K562 (cell line): Measurements from ENCODE around the gene NUTF2. TPM values are rescaled to one million over a fixed set of nuclear protein-coding genes. Genes with fewer than 3 reads are reported as not detected.

Experiments
- ATAC-seq: fragments of 200-7000 bp; cut with Tn5 transposase; 3 replicates; pipeline ENCODE4 v1.9.1; 2020; ENCODE audit warnings: moderate library complexity
- BruUV-seq: library from RNA; stranded (reverse); fragments of 400-500 nt; replicated peaks from 2 replicates; lab custom pipeline; 2021; lab: Mats Ljungman, UMichigan
- CTCF ChIA-PET: fragments of 300-600 bp; formaldehyde crosslinking; extraction: SDS; loops from one replicate; lab custom pipeline; 2021; ENCODE audit warnings: low intra/inter-chr PET ratio; lab: Yijun Ruan, JAX
- POLR2A ChIA-PET: fragments of 300-600, 350-650 bp; sonication (Branson Sonifier 250); formaldehyde crosslinking; extraction: SDS; loops from one replicate; lab custom pipeline; 2021; ENCODE audit warnings: antibody characterized with exemption, inconsistent platforms; lab: Yijun Ruan, JAX
- DNase-seq, 4 experiments: peaks; one replicate each; pipeline versions ENCODE4 v3.0.0 to v3.0.0-alpha.2; 2011 to 2018; ENCODE audit warnings: low spot score in 3 of 4, mixed read lengths in 3 of 4; ENCODE audit errors: extremely low read depth in 1 of 4
- FAIRE-seq: peaks from 2 replicates; lab custom pipeline; 2011; peaks lifted over from hg19 to GRCh38; lab: Jason Lieb, UNC
- H2AFZ ChIP-seq: 2 replicates; pipeline ENCODE4 v1.6.0; 2011; ENCODE audit warnings: low read depth, low read length, control low read depth, inconsistent platforms
- H3K27ac ChIP-seq: fragments of 200-600 bp; 3 replicates; pipeline ENCODE4 v1.8.0; 2011; ENCODE audit warnings: low read depth, mild to moderate bottlenecking, control low read depth, inconsistent platforms, low read length, moderate library complexity, mixed read lengths; ENCODE audit errors: extremely low read depth
- H3K27me3 ChIP-seq, 2 experiments: fragments of 300-600 bp in 1 of 2; 2 replicates in 1 of 2; 3 replicates in 1 of 2; pipeline versions ENCODE4 v1.6.0 to v1.8.0; 2011; ENCODE audit warnings: inconsistent platforms in 2 of 2, low read length in 2 of 2, mild to moderate bottlenecking in 1 of 2, mixed read lengths in 1 of 2, moderate library complexity in 1 of 2; ENCODE audit not compliant: control insufficient read depth in 2 of 2, insufficient read depth in 2 of 2
- H3K36me3 ChIP-seq: fragments of 300-600 bp; 3 replicates; pipeline ENCODE4 v1.8.0; 2011; ENCODE audit warnings: mild to moderate bottlenecking, low read length, inconsistent platforms; ENCODE audit not compliant: control insufficient read depth, insufficient read depth
- H3K4me1 ChIP-seq, 2 experiments: fragments of 200-600 bp in 1 of 2; replicated peaks in 1 of 2; 2 replicates in 1 of 2; 3 replicates in 1 of 2; pipeline versions ENCODE4 v1.5.1 to v1.8.0; 2011; ENCODE audit warnings: inconsistent platforms in 2 of 2, low read length in 2 of 2, mild to moderate bottlenecking in 1 of 2, mixed read lengths in 1 of 2, moderate library complexity in 1 of 2; ENCODE audit not compliant: control insufficient read depth in 2 of 2, insufficient read depth in 2 of 2
- H3K4me2 ChIP-seq: 2 replicates; pipeline ENCODE4 v1.6.1; 2011; ENCODE audit warnings: low read length, control low read depth, inconsistent platforms, mixed read lengths; ENCODE audit not compliant: insufficient read depth
- H3K4me3 ChIP-seq: fragments of 200-600 bp; sonication (generic), shearing (Covaris generic); 2 replicates; pipeline ENCODE4 v1.5.1; 2016; ENCODE audit warnings: control low read depth, inconsistent platforms
- H3K79me2 ChIP-seq: fragments of 200-600 bp; 3 replicates; pipeline ENCODE4 v1.8.0; 2011; ENCODE audit warnings: low read length, inconsistent platforms; ENCODE audit not compliant: control insufficient read depth, insufficient read depth
- H3K9ac ChIP-seq, 2 experiments: 2 replicates each; pipeline versions ENCODE4 v1.6.0 to v1.6.1; 2011; ENCODE audit warnings: low read depth in 2 of 2, low read length in 2 of 2, control low read depth in 1 of 2, inconsistent platforms in 1 of 2, mild to moderate bottlenecking in 1 of 2, mixed read lengths in 1 of 2; ENCODE audit not compliant: insufficient read depth in 1 of 2
- H3K9me1 ChIP-seq: one replicate; pipeline ENCODE4 v1.6.0; 2011; ENCODE audit warnings: inconsistent platforms, mild to moderate bottlenecking, low read length, moderate library complexity; ENCODE audit not compliant: control insufficient read depth, insufficient read depth
- H3K9me3 ChIP-seq: replicated peaks from 2 replicates; pipeline ENCODE4 v1.5.1; 2011; ENCODE audit warnings: low read depth, low read length, inconsistent platforms; ENCODE audit not compliant: control insufficient read depth, insufficient read depth
- H4K20me1 ChIP-seq: replicated peaks from 2 replicates; pipeline ENCODE4 v1.6.1; 2011; ENCODE audit warnings: low read length, inconsistent platforms, mixed read lengths; ENCODE audit not compliant: control insufficient read depth, insufficient read depth
- ATF7 ChIP-seq: fragments of 450-650 bp; IDR thresholded peaks from 2 replicates; pipeline ENCODE4 v1.7.1; 2014; ENCODE audit warnings: mild to moderate bottlenecking, moderate library complexity
- CAMTA2 ChIP-seq: fragments of 250-450 bp; sonication (Bioruptor Pico); conservative IDR thresholded peaks from 2 replicates; pipeline ENCODE4 v1.5.1; 2022
- COPS2 ChIP-seq: fragments of 450-650 bp; conservative IDR thresholded peaks from 2 replicates; pipeline ENCODE4 v1.6.1; 2016; ENCODE audit warnings: mild to moderate bottlenecking, moderate library complexity
- FOXM1 ChIP-seq, 2 experiments: fragments of 450-650 bp in 1 of 2; sonication (generic) in 1 of 2; formaldehyde crosslinking in 1 of 2; IDR thresholded peaks; 2 replicates each; pipeline versions ENCODE4 v1.6.1 to v1.9.0; 2017 to 2022; ENCODE audit warnings: low read depth in 2 of 2, mild to moderate bottlenecking in 2 of 2, missing genetic modification reagents in 1 of 2, moderate library complexity in 1 of 2
- HDAC1 ChIP-seq, 2 experiments: fragments of 450-650 bp; IDR thresholded peaks; 2 replicates each; pipeline ENCODE4 v1.6.1; 2016 to 2017; ENCODE audit warnings: inconsistent platforms in 1 of 2, mild to moderate bottlenecking in 1 of 2, moderate library complexity in 1 of 2
- KLF10 ChIP-seq: fragments of 250-450 bp; sonication (Bioruptor Pico); IDR thresholded peaks from 2 replicates; pipeline ENCODE4 v1.6.1; 2021; ENCODE audit warnings: matching md5 sums
- MCM7 ChIP-seq, 2 experiments: fragments of 450-650 bp; IDR thresholded peaks; 2 replicates each; pipeline ENCODE4 v1.6.1; 2016 to 2018
- NCOA6 ChIP-seq: fragments of 450-650 bp; IDR thresholded peaks from 2 replicates; pipeline ENCODE4 v1.6.1; 2017; ENCODE audit warnings: mild to moderate bottlenecking
- PHTF2 ChIP-seq: fragments of 250-450 bp; sonication (Bioruptor Pico); IDR thresholded peaks from 2 replicates; pipeline ENCODE4 v1.5.0; 2021; ENCODE audit warnings: mild to moderate bottlenecking
- SAFB2 ChIP-seq: fragments of 200-400 bp; formaldehyde crosslinking; IDR thresholded peaks from 2 replicates; pipeline ENCODE4 v1.6.1; 2018; ENCODE audit warnings: borderline replicate concordance, low read length, low read depth, moderate library complexity; ENCODE audit not compliant: severe bottlenecking
- ZNF282 ChIP-seq: sonication (generic); formaldehyde crosslinking; IDR thresholded peaks from 2 replicates; pipeline ENCODE4 v1.8.1; 2023; ENCODE audit warnings: missing genetic modification reagents
- ZNF431 ChIP-seq: sonication (generic); formaldehyde crosslinking; IDR thresholded peaks from 2 replicates; pipeline ENCODE4 v1.8.0; 2022; ENCODE audit warnings: mild to moderate bottlenecking, missing genetic modification reagents
- WGBS: fragments of 100-300 bp; shearing (Covaris generic); methylation state at CpG from one replicate; pipeline ENCODE4 v1.1.6; 2016; ENCODE audit warnings: low coverage, mixed read lengths; ENCODE audit not compliant: insufficient coverage; ENCODE audit errors: missing lambda C conversion rate; 5-methylcytosine and 5-hydroxymethylcytosine counted together
- in situ Hi-C: fragments of 300-500 bp; cut with MboI; formaldehyde crosslinking; loops from 4 replicates; pipeline ENCODE4 v1.15.0; 2018; ENCODE audit warnings: inconsistent platforms, mixed read lengths
- intact Hi-C: fragments of 100-400 bp; cut with micrococcal nuclease; formaldehyde crosslinking; loops from 2 replicates; pipeline ENCODE4 v1.14.2; 2022
- polyA plus RNA-seq, 8 experiments: library from polyadenylated mRNA; depleted of rRNA in 4 of 8; stranded (reverse) in 5 of 8; unstranded in 3 of 8; fragments of >200 nt; fragmentation: Nextera tagmentation in 2 of 8; fragmentation: Illumina TruSeq in 1 of 8; extraction: Ambion mirVana in 2 of 8; extraction: Trizol in 1 of 8; gene quantifications; 2 replicates each; pipeline versions ENCODE4 v1.2.1 to v1.2.3, GENCODE V29; 2011 to 2014; ENCODE audit warnings: inconsistent platforms in 1 of 8, missing spikeins in 1 of 8
- total RNA-seq, 7 experiments: library from RNA; depleted of rRNA in 6 of 7; stranded (reverse); fragments of >200 nt in 6 of 7; fragmentation: Illumina TruSeq in 2 of 7; extraction: Trizol in 2 of 7; gene quantifications; 2 replicates each; pipeline versions ENCODE4 v1.2.1 to v1.2.3, GENCODE V29; 2011 to 2021; ENCODE audit warnings: low replicate concordance in 1 of 7
- TF ChIP-seq, protein P1 (sequence below), 2 experiments: fragments of 450-650 bp in 1 of 2; sonication (generic) in 1 of 2; formaldehyde crosslinking in 1 of 2; IDR thresholded peaks in 1 of 2; conservative IDR thresholded peaks in 1 of 2; 2 replicates each; pipeline versions ENCODE4 v1.6.1 to v1.8.1; 2016 to 2023; ENCODE audit warnings: mild to moderate bottlenecking in 2 of 2, moderate library complexity in 2 of 2, inconsistent platforms in 1 of 2, missing genetic modification reagents in 1 of 2
- TF ChIP-seq, protein P2 (sequence below): sonication (generic); formaldehyde crosslinking; IDR thresholded peaks from 2 replicates; pipeline ENCODE4 v1.9.0; 2022; ENCODE audit warnings: mild to moderate bottlenecking, missing genetic modification reagents
- TF ChIP-seq, protein P3 (sequence below): fragments of 450-650 bp; IDR thresholded peaks from 2 replicates; pipeline ENCODE4 v1.6.1; 2016; ENCODE audit warnings: borderline replicate concordance
- TF ChIP-seq, protein P4 (sequence below): fragments of 450-650 bp; IDR thresholded peaks from 2 replicates; pipeline ENCODE4 v1.7.0; 2016; ENCODE audit warnings: borderline replicate concordance

The NUTF2 gene
- total and polyA plus RNA-seq, 9 of the 15 experiments (the other 6 are each of a cell fraction or from before 2014, with no cell fraction given) = 106 to 248 (median 147) TPM

DNA sequence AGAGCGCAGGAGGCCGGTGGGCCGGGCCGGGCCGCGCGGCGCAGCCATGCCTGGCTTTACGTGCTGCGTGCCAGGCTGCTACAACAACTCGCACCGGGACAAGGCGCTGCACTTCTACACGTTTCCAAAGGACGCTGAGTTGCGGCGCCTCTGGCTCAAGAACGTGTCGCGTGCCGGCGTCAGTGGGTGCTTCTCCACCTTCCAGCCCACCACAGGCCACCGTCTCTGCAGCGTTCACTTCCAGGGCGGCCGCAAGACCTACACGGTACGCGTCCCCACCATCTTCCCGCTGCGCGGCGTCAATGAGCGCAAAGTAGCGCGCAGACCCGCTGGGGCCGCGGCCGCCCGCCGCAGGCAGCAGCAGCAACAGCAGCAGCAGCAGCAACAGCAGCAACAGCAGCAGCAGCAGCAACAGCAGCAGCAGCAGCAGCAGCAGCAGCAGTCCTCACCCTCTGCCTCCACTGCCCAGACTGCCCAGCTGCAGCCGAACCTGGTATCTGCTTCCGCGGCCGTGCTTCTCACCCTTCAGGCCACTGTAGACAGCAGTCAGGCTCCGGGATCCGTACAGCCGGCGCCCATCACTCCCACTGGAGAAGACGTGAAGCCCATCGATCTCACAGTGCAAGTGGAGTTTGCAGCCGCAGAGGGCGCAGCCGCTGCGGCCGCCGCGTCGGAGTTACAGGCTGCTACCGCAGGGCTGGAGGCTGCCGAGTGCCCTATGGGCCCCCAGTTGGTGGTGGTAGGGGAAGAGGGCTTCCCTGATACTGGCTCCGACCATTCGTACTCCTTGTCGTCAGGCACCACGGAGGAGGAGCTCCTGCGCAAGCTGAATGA is 4.0 kb upstream of the NUTF2 start:
- Histone ChIP-seq H3K27me3 (no peaks in the 10 kb centered on the region), H3K4me3 (peak overlapping the region; percentile 83), H3K9me3 (no peaks in the 10 kb centered on the region), H3K79me2 (peaks cover 51% of the 10 kb centered on the region), H4K20me1 (no peaks in the 10 kb centered on the region; the same call in 1 of the 2 replicates), H3K4me2 (peak overlapping the region; percentile 97), H3K4me1 (peaks cover 34 to 51% of the 10 kb centered on the region in 2 experiments), H3K9me1 (no peaks in the 10 kb centered on the region), H2AFZ (peak overlapping the region; percentile 100), H3K27ac (peak overlapping the region; percentile 99), H3K9ac (peak overlapping the region; percentile 94 to 98; a peak in 3 of 4 replicates), H3K36me3 (peaks cover 14% of the 10 kb centered on the region)
- in situ Hi-C loops = no loop called here
- WGBS = 47% methylated on average over 62 of the region's 67 CpGs
- FAIRE-seq (no peak), DNase-seq (peak in 1 of 4 experiments; percentile 32), ATAC-seq (no peak)
- CTCF ChIA-PET = no interaction called here
- POLR2A ChIA-PET = interaction anchor here (0.5 to 2.0 kb wide), 3 partner anchors 8 to 940 kb away, joined by 3 to 8 read pairs (median 4); partner anchors contain the start of gene GFOD2
- intact Hi-C loops = no loop called here
- BruUV-seq = no TSS peak
- TF ChIP-seq, protein P1, sequence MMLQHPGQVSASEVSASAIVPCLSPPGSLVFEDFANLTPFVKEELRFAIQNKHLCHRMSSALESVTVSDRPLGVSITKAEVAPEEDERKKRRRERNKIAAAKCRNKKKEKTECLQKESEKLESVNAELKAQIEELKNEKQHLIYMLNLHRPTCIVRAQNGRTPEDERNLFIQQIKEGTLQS (IDR thresholded peaks at IDR 0.05) = peak; percentile 82
- TF ChIP-seq, protein P1 (CRISPR knock-in tag; conservative IDR thresholded peaks at IDR 0.05) = no peak
- TF ChIP-seq COPS2 (no peak), NCOA6 (peak; percentile 70), SAFB2 (no peak), CAMTA2 (CRISPR knock-in tag) (no peak), HDAC1 (IDR thresholded peaks at IDR 0.05) (no peak), FOXM1 (IDR thresholded peaks at IDR 0.05; ENCODE audit: low read depth) (no peak), FOXM1 (CRISPR knock-in tag; IDR thresholded peaks at IDR 0.05; ENCODE audit: low read depth) (peak; percentile 26; the same call in 1 of the 2 replicates), ZNF431 (CRISPR knock-in tag) (peak; percentile 66; the same call in 1 of the 2 replicates), ZNF282 (CRISPR knock-in tag) (0 out of 2 replicates have a peak, but pooled peaks have one; percentile 24), PHTF2 (CRISPR knock-in tag) (no peak), ATF7 (no peak), MCM7 (IDR thresholded peaks at IDR 0.05) (no peak), KLF10 (CRISPR knock-in tag) (no peak)
- TF ChIP-seq, protein P2, sequence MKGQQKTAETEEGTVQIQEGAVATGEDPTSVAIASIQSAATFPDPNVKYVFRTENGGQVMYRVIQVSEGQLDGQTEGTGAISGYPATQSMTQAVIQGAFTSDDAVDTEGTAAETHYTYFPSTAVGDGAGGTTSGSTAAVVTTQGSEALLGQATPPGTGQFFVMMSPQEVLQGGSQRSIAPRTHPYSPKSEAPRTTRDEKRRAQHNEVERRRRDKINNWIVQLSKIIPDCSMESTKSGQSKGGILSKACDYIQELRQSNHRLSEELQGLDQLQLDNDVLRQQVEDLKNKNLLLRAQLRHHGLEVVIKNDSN (CRISPR knock-in tag) = peak; percentile 7; the same call in 1 of the 2 replicates
- TF ChIP-seq, protein P3, sequence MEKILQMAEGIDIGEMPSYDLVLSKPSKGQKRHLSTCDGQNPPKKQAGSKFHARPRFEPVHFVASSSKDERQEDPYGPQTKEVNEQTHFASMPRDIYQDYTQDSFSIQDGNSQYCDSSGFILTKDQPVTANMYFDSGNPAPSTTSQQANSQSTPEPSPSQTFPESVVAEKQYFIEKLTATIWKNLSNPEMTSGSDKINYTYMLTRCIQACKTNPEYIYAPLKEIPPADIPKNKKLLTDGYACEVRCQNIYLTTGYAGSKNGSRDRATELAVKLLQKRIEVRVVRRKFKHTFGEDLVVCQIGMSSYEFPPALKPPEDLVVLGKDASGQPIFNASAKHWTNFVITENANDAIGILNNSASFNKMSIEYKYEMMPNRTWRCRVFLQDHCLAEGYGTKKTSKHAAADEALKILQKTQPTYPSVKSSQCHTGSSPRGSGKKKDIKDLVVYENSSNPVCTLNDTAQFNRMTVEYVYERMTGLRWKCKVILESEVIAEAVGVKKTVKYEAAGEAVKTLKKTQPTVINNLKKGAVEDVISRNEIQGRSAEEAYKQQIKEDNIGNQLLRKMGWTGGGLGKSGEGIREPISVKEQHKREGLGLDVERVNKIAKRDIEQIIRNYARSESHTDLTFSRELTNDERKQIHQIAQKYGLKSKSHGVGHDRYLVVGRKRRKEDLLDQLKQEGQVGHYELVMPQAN = no peak
- TF ChIP-seq, protein P4, sequence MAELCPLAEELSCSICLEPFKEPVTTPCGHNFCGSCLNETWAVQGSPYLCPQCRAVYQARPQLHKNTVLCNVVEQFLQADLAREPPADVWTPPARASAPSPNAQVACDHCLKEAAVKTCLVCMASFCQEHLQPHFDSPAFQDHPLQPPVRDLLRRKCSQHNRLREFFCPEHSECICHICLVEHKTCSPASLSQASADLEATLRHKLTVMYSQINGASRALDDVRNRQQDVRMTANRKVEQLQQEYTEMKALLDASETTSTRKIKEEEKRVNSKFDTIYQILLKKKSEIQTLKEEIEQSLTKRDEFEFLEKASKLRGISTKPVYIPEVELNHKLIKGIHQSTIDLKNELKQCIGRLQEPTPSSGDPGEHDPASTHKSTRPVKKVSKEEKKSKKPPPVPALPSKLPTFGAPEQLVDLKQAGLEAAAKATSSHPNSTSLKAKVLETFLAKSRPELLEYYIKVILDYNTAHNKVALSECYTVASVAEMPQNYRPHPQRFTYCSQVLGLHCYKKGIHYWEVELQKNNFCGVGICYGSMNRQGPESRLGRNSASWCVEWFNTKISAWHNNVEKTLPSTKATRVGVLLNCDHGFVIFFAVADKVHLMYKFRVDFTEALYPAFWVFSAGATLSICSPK = no peak
